ENCODE results near the gene MMEL1.
"Not testable (repeated sequence)": the region's sequence is repeated elsewhere in the genome, so short reads cannot be mapped to it uniquely, and the experiment has no call there.

MMEL1 gene

GRCh38 chr1:2635361-2636010 lies 2.7 kb upstream of the MMEL1 start:
- ATAC-seq (no peak), DNase-seq (no peak)
- Mint-ChIP-seq H3K9me3 (peaks cover 4 to 19% of the 10 kb centered on the region in 2 donors), H3K27me3 (peaks cover 28% of the 10 kb centered on the region), H3K4me1 (peaks cover 34% of the 10 kb centered on the region), H3K4me3 (no peak overlapping the region), H3K27ac (no peak overlapping the region)

- Mint-ChIP-seq H3K9me3 (peaks cover 4 to 24% of the 10 kb centered on the region in 2 donors), H3K4me1 (peaks cover 27% of the 10 kb centered on the region), H3K4me3 (no peak overlapping the region), H3K27me3 (peaks cover 42% of the 10 kb centered on the region), H3K27ac (no peak overlapping the region)
- DNase-seq (no peak), ATAC-seq (no peak)
Observed at GRCh38 chr1:2633936-2634491, 1.2 kb upstream of the MMEL1 start.

GRCh38 chr1:2633366-2633935 lies 635 bp upstream of the MMEL1 start:
- Mint-ChIP-seq H3K9me3 (peaks cover 4 to 24% of the 10 kb centered on the region in 2 donors), H3K4me1 (peaks cover 25% of the 10 kb centered on the region), H3K27ac (peak overlapping the region in 1 of 2 donors; percentile 42), H3K27me3 (peaks cover 44% of the 10 kb centered on the region), H3K4me3 (no peak overlapping the region)
- no peak for ATAC-seq
- DNase-seq = no peak

- Mint-ChIP-seq H3K4me3 (no peak overlapping the region), H3K27me3 (peaks cover 58% of the 10 kb centered on the region), H3K4me1 (peaks cover 31% of the 10 kb centered on the region), H3K27ac (peak overlapping the region in 1 of 2 donors; percentile 84), H3K9me3 (peaks cover 3 to 21% of the 10 kb centered on the region in 2 donors)
- DNase-seq (no peak), ATAC-seq (no peak)
Observed at GRCh38 chr1:2632051-2632430, 775 bp downstream of the MMEL1 start.

- no peak overlapping the region for H3K27ac Mint-ChIP-seq
- H3K4me3 Mint-ChIP-seq = no peak overlapping the region
- DNase-seq = no peak
- ATAC-seq = no peak
- peaks cover 0 to 15% of the 10 kb centered on the region in 2 donors for H3K9me3 Mint-ChIP-seq
- H3K4me1 Mint-ChIP-seq = peaks cover 31% of the 10 kb centered on the region
- H3K27me3 Mint-ChIP-seq = peaks cover 62% of the 10 kb centered on the region
Observed at GRCh38 chr1:2631136-2632050, 1.4 kb downstream of the MMEL1 start.

- DNase-seq (no peak), ATAC-seq (no peak)
- Mint-ChIP-seq H3K4me1 (peaks cover 31% of the 10 kb centered on the region), H3K4me3 (no peak overlapping the region), H3K9me3 (peaks cover 0 to 10% of the 10 kb centered on the region in 2 donors), H3K27ac (no peak overlapping the region), H3K27me3 (peaks cover 65% of the 10 kb centered on the region)
Observed at GRCh38 chr1:2630498-2631135, 2.2 kb downstream of the MMEL1 start.

- peaks cover 71% of the 10 kb centered on the region for H3K27me3 Mint-ChIP-seq
- ATAC-seq (no peak), DNase-seq (no peak)
- peak overlapping the region in 1 of 2 donors; percentile 26 for H3K4me3 Mint-ChIP-seq
- peaks cover 31% of the 10 kb centered on the region for H3K4me1 Mint-ChIP-seq
- H3K27ac Mint-ChIP-seq = no peak overlapping the region
- peaks cover 0 to 10% of the 10 kb centered on the region in 2 donors for H3K9me3 Mint-ChIP-seq
Observed at GRCh38 chr1:2629627-2630497, 3.0 kb downstream of the MMEL1 start.

GRCh38 chr1:2628933-2629626 lies 3.7 kb downstream of the MMEL1 start:
- H3K27me3 Mint-ChIP-seq = peaks cover 77% of the 10 kb centered on the region
- peaks cover 0 to 10% of the 10 kb centered on the region in 2 donors for H3K9me3 Mint-ChIP-seq
- peak overlapping the region in 1 of 2 donors; percentile 21 for H3K4me3 Mint-ChIP-seq
- no peak for DNase-seq
- no peak overlapping the region for H3K27ac Mint-ChIP-seq
- ATAC-seq = peak; percentile 49
- H3K4me1 Mint-ChIP-seq = peaks cover 32% of the 10 kb centered on the region

GRCh38 chr1:2628191-2628932 lies 4.5 kb downstream of the MMEL1 start:
- Mint-ChIP-seq H3K27ac (no peak overlapping the region), H3K27me3 (peaks cover 77% of the 10 kb centered on the region), H3K4me3 (peak overlapping the region; percentile 44 to 70), H3K9me3 (peaks cover 0 to 10% of the 10 kb centered on the region in 2 donors), H3K4me1 (peaks cover 37% of the 10 kb centered on the region)
- ATAC-seq (peak; percentile 50), DNase-seq (no peak)

GRCh38 chr1:2627746-2628145 lies 5.1 kb downstream of the MMEL1 start:
- Mint-ChIP-seq H3K27ac (no peak overlapping the region), H3K27me3 (peaks cover 77% of the 10 kb centered on the region), H3K4me3 (peak overlapping the region in 1 of 2 donors; percentile 26), H3K4me1 (peaks cover 37% of the 10 kb centered on the region), H3K9me3 (peaks cover 0 to 10% of the 10 kb centered on the region in 2 donors)
- DNase-seq (no peak), ATAC-seq (no peak)

- not testable (repeated sequence) for ATAC-seq, DNase-seq, H3K4me3 Mint-ChIP-seq, H3K27ac Mint-ChIP-seq
- H3K9me3 Mint-ChIP-seq = peaks cover 0 to 16% of the 10 kb centered on the region in 2 donors
- H3K4me1 Mint-ChIP-seq = peaks cover 31% of the 10 kb centered on the region
- peaks cover 59% of the 10 kb centered on the region for H3K27me3 Mint-ChIP-seq
Observed at GRCh38 chr1:2625748-2626147, 7.1 kb downstream of the MMEL1 start.

- peaks cover 0 to 12% of the 10 kb centered on the region in 2 donors for H3K9me3 Mint-ChIP-seq
- peaks cover 31% of the 10 kb centered on the region for H3K4me1 Mint-ChIP-seq
- ATAC-seq (no peak), DNase-seq (no peak)
- H3K4me3 Mint-ChIP-seq = no peak overlapping the region
- peaks cover 55% of the 10 kb centered on the region for H3K27me3 Mint-ChIP-seq
- H3K27ac Mint-ChIP-seq = no peak overlapping the region
Observed at GRCh38 chr1:2625311-2625710, 7.5 kb downstream of the MMEL1 start.

- Mint-ChIP-seq H3K4me1 (peaks cover 28% of the 10 kb centered on the region), H3K27me3 (peaks cover 50% of the 10 kb centered on the region)
- ATAC-seq = no peak
Observed at GRCh38 chr1:2624735-2625300, 8.0 kb downstream of the MMEL1 start.

More at GRCh38 chr1:2624735-2625300, 8.0 kb downstream of the MMEL1 start:
- Mint-ChIP-seq H3K4me3 (no peak overlapping the region), H3K27ac (no peak overlapping the region), H3K9me3 (peaks cover 3 to 13% of the 10 kb centered on the region in 2 donors)
- no peak for DNase-seq

Data from stimulated activated naive CD8-positive, alpha-beta T cell treated with anti-CD3 and anti-CD28 coated beads, Interleukin-15, amount 100 ng/mL, for 72 hours (primary cell).